Fibroblast of mammary gland (primary cell): ENCODE results near the gene MAP4K3.

ENCODE experiments used
- DNase-seq: peaks from one replicate; pipeline ENCODE4 v3.0.0-alpha.2; 2010; ENCODE audit warnings: low read depth
- H3K4me3 ChIP-seq: 2 replicates; pipeline ENCODE4 v1.5.1; 2011; ENCODE audit warnings: low read depth, mild to moderate bottlenecking, low read length, moderate library complexity; ENCODE audit not compliant: control insufficient read depth
- CTCF ChIP-seq: conservative IDR thresholded peaks from 2 replicates; pipeline ENCODE4 v1.5.1; 2011; ENCODE audit warnings: low read depth, low read length, inconsistent platforms; ENCODE audit not compliant: control insufficient read depth, insufficient read depth

MAP4K3 gene

GRCh38 chr2:39405364-39405763 is 31.7 kb downstream of the MAP4K3 start:
- H3K4me3 ChIP-seq: no peak overlapping the region
- TF ChIP-seq CTCF: no peak
- DNase-seq: no peak

- no peak for TF ChIP-seq CTCF
- no peak overlapping the region for H3K4me3 ChIP-seq
- no peak for DNase-seq
Observed at GRCh38 chr2:39403311-39403710, 33.8 kb downstream of the MAP4K3 start.

DNA sequence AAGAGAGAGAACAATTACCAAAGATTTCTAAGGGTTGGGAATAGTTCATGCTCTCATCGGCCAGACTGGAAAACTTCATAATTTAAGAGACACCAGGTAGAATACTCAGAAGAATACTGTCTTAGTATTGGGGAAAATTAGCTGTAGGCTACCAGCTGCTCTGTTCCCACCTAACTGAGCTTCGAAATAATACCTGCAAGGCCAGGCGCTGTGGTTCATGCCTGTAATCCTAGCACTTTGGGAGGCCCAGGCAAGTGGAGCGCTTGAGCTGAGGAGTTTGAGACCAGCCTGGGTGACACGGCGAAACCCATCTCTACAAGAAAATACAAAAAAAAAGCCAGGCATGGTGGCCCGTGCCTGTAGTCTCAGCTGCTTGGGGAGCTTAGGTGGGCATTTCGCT is 35.8 kb downstream of the MAP4K3 start:
- no peak for DNase-seq
- H3K4me3 ChIP-seq: no peak overlapping the region
- no peak for TF ChIP-seq CTCF

- H3K4me3 ChIP-seq: no peak overlapping the region
- DNase-seq: no peak
- no peak for TF ChIP-seq CTCF
Observed at GRCh38 chr2:39399570-39399969, 37.5 kb downstream of the MAP4K3 start.

DNA sequence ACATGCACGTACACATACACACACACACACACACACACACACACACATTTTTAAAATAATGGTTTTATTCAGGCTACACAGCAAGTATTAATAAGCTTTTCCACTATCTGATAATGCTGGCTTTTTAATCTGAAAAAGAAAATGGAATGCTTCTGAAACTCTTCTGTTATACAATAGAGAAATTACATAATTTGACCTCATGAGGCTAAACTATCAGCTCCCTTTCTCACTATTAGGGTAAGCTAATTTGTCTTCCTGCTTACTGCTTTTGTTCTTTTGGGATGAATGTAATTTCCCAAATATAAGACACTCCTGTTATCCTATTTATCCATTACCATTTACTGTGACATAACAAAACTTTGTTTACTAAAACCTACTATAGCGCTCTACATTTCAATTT is 41.8 kb downstream of the MAP4K3 start:
- no peak for TF ChIP-seq CTCF

DNA sequence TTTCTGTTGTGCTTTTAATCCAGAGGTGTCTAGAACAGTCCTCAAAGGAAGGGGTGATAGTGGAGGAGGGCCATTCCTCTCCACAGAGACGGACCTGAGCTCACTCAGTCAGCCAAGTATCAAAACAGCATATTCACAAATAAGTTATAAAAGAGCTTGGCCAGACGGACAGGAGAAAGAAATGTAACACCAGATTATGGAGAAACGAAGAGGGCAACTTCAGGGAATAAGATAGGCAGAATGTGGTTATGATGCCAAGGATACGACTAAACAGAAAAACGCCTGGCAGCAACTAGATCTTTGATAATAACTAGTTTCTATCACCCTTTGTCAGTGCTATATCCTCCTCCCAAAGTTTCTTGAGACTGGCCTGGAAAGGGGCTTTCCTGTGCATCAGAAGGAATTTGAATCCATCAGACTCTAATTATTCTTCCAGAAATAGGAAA is 42.5 kb downstream of the MAP4K3 start:
- H3K4me3 ChIP-seq: no peak overlapping the region
- no peak for TF ChIP-seq CTCF
- DNase-seq: no peak

More for the DNA sequence above, 41.8 kb downstream of the MAP4K3 start:
- no peak for DNase-seq
- H3K4me3 ChIP-seq: no peak overlapping the region

DNA sequence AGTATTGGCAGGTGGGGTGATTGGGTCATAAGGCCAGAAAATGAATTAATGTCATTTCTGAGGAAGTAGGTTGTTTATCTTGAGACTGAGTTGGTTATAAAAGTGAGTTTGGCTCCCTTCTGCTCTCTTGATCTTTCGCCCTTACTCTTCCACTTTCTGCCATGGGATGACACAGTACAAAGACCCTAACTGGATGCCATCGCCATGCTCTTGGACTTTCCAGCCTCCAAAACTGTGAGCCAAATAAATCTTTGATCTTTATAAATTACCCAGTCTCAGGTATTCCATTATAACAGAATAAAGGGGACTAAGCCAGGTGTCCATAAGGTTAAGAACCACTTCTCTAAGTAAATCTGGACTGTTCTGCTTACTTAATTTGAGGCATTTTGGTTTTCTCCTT is 44.4 kb downstream of the MAP4K3 start:
- DNase-seq: no peak
- TF ChIP-seq CTCF: no peak
- H3K4me3 ChIP-seq: no peak overlapping the region
